HepG2 (cell line): ENCODE data around the gene NPB. TPM values are rescaled to one million over a fixed set of nuclear protein-coding genes. Genes with fewer than 3 reads are reported as not detected.
A peak's percentile ranks its signal among the peaks of the same experiment; 100 is the strongest.

Source experiments
- ATF7 ChIP-seq, 2 experiments: fragments of 450-650 bp in 1 of 2; sonication (generic) in 1 of 2; formaldehyde crosslinking in 1 of 2; IDR thresholded peaks; 2 replicates each; pipeline versions ENCODE4 v1.4.0 to v1.6.1; 2016 to 2020; ENCODE audit warnings: antibody characterized with exemption in 1 of 2, mild to moderate bottlenecking in 1 of 2, missing genetic modification reagents in 1 of 2
- BRD4 ChIP-seq: sonication (generic); formaldehyde crosslinking; IDR thresholded peaks from 2 replicates; pipeline ENCODE4 v1.4.0; 2020; ENCODE audit warnings: missing genetic modification reagents
- FIP1L1 ChIP-seq: fragments of 200-400 bp; formaldehyde crosslinking; IDR thresholded peaks from 2 replicates; pipeline ENCODE4 v1.6.1; 2018; ENCODE audit warnings: low read depth, mild to moderate bottlenecking, low read length, moderate library complexity, borderline replicate concordance; ENCODE audit not compliant: insufficient read depth
- HMGXB4 ChIP-seq, 2 experiments: sonication (generic) in 1 of 2; formaldehyde crosslinking in 1 of 2; IDR thresholded peaks; 2 replicates each; pipeline versions ENCODE4 v1.4.0 to v1.6.1; 2018 to 2020; ENCODE audit warnings: missing genetic modification reagents in 2 of 2, borderline replicate concordance in 1 of 2, low read depth in 1 of 2, mild to moderate bottlenecking in 1 of 2, missing biosample characterization in 1 of 2
- LCORL ChIP-seq, 2 experiments: fragments of 450-650 bp in 1 of 2; sonication (generic) in 1 of 2; formaldehyde crosslinking in 1 of 2; IDR thresholded peaks; 2 replicates each; pipeline versions ENCODE4 v1.5.0 to v1.6.1; 2017 to 2020; ENCODE audit warnings: antibody characterized with exemption in 1 of 2, missing genetic modification reagents in 1 of 2
- MLX ChIP-seq: IDR thresholded peaks from 2 replicates; pipeline ENCODE4 v1.6.1; 2016
- MTERF4 ChIP-seq: sonication (generic); formaldehyde crosslinking; IDR thresholded peaks from 2 replicates; pipeline ENCODE4 v1.8.0; 2023; ENCODE audit warnings: mild to moderate bottlenecking, missing genetic modification reagents
- MTF1 ChIP-seq: sonication (generic); formaldehyde crosslinking; IDR thresholded peaks from 2 replicates; pipeline ENCODE4 v1.5.0; 2020; ENCODE audit warnings: missing genetic modification reagents
- NR2F1 ChIP-seq, 2 experiments: fragments of 450-650 bp in 1 of 2; formaldehyde crosslinking in 1 of 2; IDR thresholded peaks; 2 replicates each; pipeline versions ENCODE4 v1.5.0 to v1.6.1; 2016 to 2020; ENCODE audit warnings: mild to moderate bottlenecking in 1 of 2, missing compliant biosample characterization in 1 of 2, missing genetic modification reagents in 1 of 2, moderate library complexity in 1 of 2
- PREB ChIP-seq: sonication (generic); formaldehyde crosslinking; IDR thresholded peaks from 2 replicates; pipeline ENCODE4 v1.4.0; 2020; ENCODE audit warnings: missing genetic modification reagents
- PTBP1 ChIP-seq: fragments of 200-400 bp; formaldehyde crosslinking; IDR thresholded peaks from 2 replicates; pipeline ENCODE4 v1.6.1; 2018; ENCODE audit warnings: low read length, low read depth; ENCODE audit not compliant: poor library complexity, severe bottlenecking
- REL ChIP-seq: sonication (generic); formaldehyde crosslinking; conservative IDR thresholded peaks from 2 replicates; pipeline ENCODE4 v1.8.0; 2022; ENCODE audit warnings: mild to moderate bottlenecking, missing genetic modification reagents, moderate library complexity
- SRSF1 ChIP-seq: fragments of 200-400 bp; formaldehyde crosslinking; optimal IDR thresholded peaks from 2 replicates; pipeline ENCODE3; 2017; ENCODE audit warnings: mild to moderate bottlenecking, low read depth, low read length, moderate library complexity
- TERF1 ChIP-seq: sonication (generic); formaldehyde crosslinking; IDR thresholded peaks from 2 replicates; pipeline ENCODE4 v1.8.0; 2022; ENCODE audit warnings: mild to moderate bottlenecking, missing genetic modification reagents, moderate library complexity
- XRCC5 ChIP-seq: fragments of 200-400 bp; formaldehyde crosslinking; optimal IDR thresholded peaks from 2 replicates; pipeline ENCODE3; 2017; ENCODE audit warnings: mild to moderate bottlenecking, low read length
- ZBTB43 ChIP-seq: sonication (generic); formaldehyde crosslinking; conservative IDR thresholded peaks from 2 replicates; pipeline ENCODE4 v1.4.0; 2020; ENCODE audit warnings: missing genetic modification reagents
- ZNF101 ChIP-seq: sonication (generic); formaldehyde crosslinking; IDR thresholded peaks from 2 replicates; pipeline ENCODE4 v1.4.0; 2020; ENCODE audit warnings: mild to moderate bottlenecking, low read depth, missing genetic modification reagents, borderline replicate concordance
- ZNF530 ChIP-seq: sonication (generic); formaldehyde crosslinking; IDR thresholded peaks from 2 replicates; pipeline ENCODE4 v1.5.0; 2020; ENCODE audit warnings: low read depth, mild to moderate bottlenecking, missing genetic modification reagents
- ZNF780A ChIP-seq: sonication (generic); formaldehyde crosslinking; IDR thresholded peaks from 2 replicates; pipeline ENCODE4 v1.8.0; 2022; ENCODE audit warnings: mild to moderate bottlenecking, missing genetic modification reagents, moderate library complexity
- polyA plus RNA-seq, 8 experiments: library from polyadenylated mRNA; depleted of rRNA in 3 of 8; stranded (reverse) in 7 of 8; unstranded in 1 of 8; fragments of >200 nt; fragmentation: Illumina TruSeq in 4 of 8; extraction: Trizol in 4 of 8; gene quantifications; 2 replicates each; pipeline versions ENCODE4 v1.2.1 to v1.2.3, GENCODE V29; 2011 to 2016; ENCODE audit warnings: low read depth in 4 of 8, missing spikeins in 1 of 8, mixed read lengths in 1 of 8; ENCODE audit not compliant: insufficient read depth in 1 of 8
- total RNA-seq, 5 experiments: library from RNA; depleted of rRNA; stranded (reverse); fragments of >200 nt; fragmentation: Illumina TruSeq; extraction: Trizol; gene quantifications; 2 replicates each; pipeline ENCODE4 v1.2.3, GENCODE V29; 2016; ENCODE audit warnings: low read depth in 1 of 5

Gene NPB
- total and polyA plus RNA-seq, 2 of the 13 experiments (the other 11 are each of a cell fraction or from before 2014, with no cell fraction given), result 0.11 to 0.93 TPM

GRCh38 chr17:81927653-81928543 lies 25.9 kb downstream of the NPB start, which contains the start of gene MAFG (continued):
- TF ChIP-seq MTERF4 (CRISPR knock-in tag), result peak; percentile 23; the same call in 1 of the 2 replicates
- TF ChIP-seq XRCC5, result peak; percentile 19
- no peak for TF ChIP-seq TERF1 (CRISPR knock-in tag)
- TF ChIP-seq ZNF101, result 0 out of 2 replicates have a peak, but pooled peaks have one; percentile 56
- TF ChIP-seq PTBP1, result peak; percentile 32
- peak; percentile 81; the same call in 1 of the 2 replicates for TF ChIP-seq REL (CRISPR knock-in tag)
- TF ChIP-seq MLX (CRISPR knock-in tag), result peak; percentile 73
- TF ChIP-seq FIP1L1, result peak; percentile 9; the same call in 1 of the 2 replicates
- no peak for TF ChIP-seq ATF7 (IDR thresholded peaks at IDR 0.05)
- TF ChIP-seq ATF7 (CRISPR knock-in tag; IDR thresholded peaks at IDR 0.05), result 0 out of 2 replicates have a peak, but pooled peaks have one; percentile 39
- peak; percentile 67; the same call in 1 of the 2 replicates for TF ChIP-seq ZBTB43 (CRISPR knock-in tag)
- TF ChIP-seq SRSF1, result peak; percentile 24
- no peak for TF ChIP-seq LCORL (IDR thresholded peaks at IDR 0.05)
- peak; percentile 14; the same call in 1 of the 2 replicates for TF ChIP-seq LCORL (CRISPR knock-in tag; IDR thresholded peaks at IDR 0.05)
- TF ChIP-seq NR2F1 (CRISPR knock-in tag; IDR thresholded peaks at IDR 0.05), result no peak
- TF ChIP-seq HMGXB4 (CRISPR knock-in tag; IDR thresholded peaks at IDR 0.05; ENCODE audit: borderline replicate concordance in 1 of 2, low read depth in 1 of 2), result peak; percentile 90 to 97; a peak in 3 of 4 replicates
- TF ChIP-seq MTF1 (CRISPR knock-in tag), result 0 out of 2 replicates have a peak, but pooled peaks have one; percentile 23
- no peak; the same call in 1 of the 2 replicates for TF ChIP-seq ZNF780A (CRISPR knock-in tag)
- no peak for TF ChIP-seq PREB
- TF ChIP-seq ZNF530, result no peak
- TF ChIP-seq BRD4 (CRISPR knock-in tag), result peak; percentile 82
